Fibroblast of lung (primary cell): ENCODE results near the gene PHF2. TPM values are rescaled to one million over a fixed set of nuclear protein-coding genes. Genes with fewer than 3 reads are reported as not detected.

Experiments used
- DNase-seq, 2 donors: peaks; one replicate each; pipeline versions ENCODE4 v3.0.0 to v3.0.0-alpha.2; 2010; ENCODE audit warnings: low read depth in 2 of 2
- H2AFZ ChIP-seq: 2 replicates; pipeline ENCODE4 v1.5.1; 2012; ENCODE audit warnings: low read length, control low read depth, inconsistent platforms
- H3K27ac ChIP-seq: 2 replicates; pipeline ENCODE4 v1.5.1; 2011; ENCODE audit warnings: low read length, control low read depth; ENCODE audit not compliant: insufficient read depth
- H3K27me3 ChIP-seq: 2 replicates; pipeline ENCODE4 v1.5.1; 2011; ENCODE audit warnings: mild to moderate bottlenecking, low read length; ENCODE audit not compliant: control insufficient read depth, insufficient read depth
- H3K36me3 ChIP-seq: 2 replicates; pipeline ENCODE4 v1.5.1; 2011; ENCODE audit warnings: low read length; ENCODE audit not compliant: control insufficient read depth, insufficient read depth
- H3K4me1 ChIP-seq: 2 replicates; pipeline ENCODE4 v1.5.1; 2011; ENCODE audit warnings: low read length; ENCODE audit not compliant: control insufficient read depth, insufficient read depth; ENCODE audit errors: extremely low read depth
- H3K4me2 ChIP-seq: 2 replicates; pipeline ENCODE4 v1.5.1; 2011; ENCODE audit warnings: low read length, control low read depth; ENCODE audit not compliant: insufficient read depth; ENCODE audit errors: extremely low read depth
- H3K4me3 ChIP-seq, 4 experiments: fragments of 200-600 bp in 1 of 4; sonication (generic) in 1 of 4; replicated peaks in 1 of 4; 2 replicates each; pipeline ENCODE4 v1.5.1; 2011 to 2016; ENCODE audit warnings: low read length in 4 of 4, low read depth in 3 of 4, mild to moderate bottlenecking in 3 of 4, control low read depth in 2 of 4, inconsistent platforms in 1 of 4, mixed read lengths in 1 of 4; ENCODE audit not compliant: insufficient read depth in 1 of 4; ENCODE audit errors: control extremely low read depth in 1 of 4
- H3K79me2 ChIP-seq: 2 replicates; pipeline ENCODE4 v1.5.1; 2012; ENCODE audit warnings: mild to moderate bottlenecking, low read length, inconsistent platforms; ENCODE audit not compliant: control insufficient read depth, insufficient read depth
- H3K9ac ChIP-seq: 2 replicates; pipeline ENCODE4 v1.5.1; 2011; ENCODE audit warnings: mild to moderate bottlenecking, low read length, control low read depth; ENCODE audit not compliant: insufficient read depth
- H3K9me3 ChIP-seq: 2 replicates; pipeline ENCODE4 v1.5.1; 2012; ENCODE audit warnings: low read depth, low read length; ENCODE audit not compliant: control insufficient read depth, insufficient read depth
- H4K20me1 ChIP-seq: 2 replicates; pipeline ENCODE4 v1.5.1; 2011; ENCODE audit warnings: low read length; ENCODE audit not compliant: control insufficient read depth, insufficient read depth; ENCODE audit errors: extremely low read depth
- EZH2 ChIP-seq: IDR thresholded peaks from 2 replicates; pipeline ENCODE4 v1.5.1; 2012; ENCODE audit warnings: low read length, control low read depth, mild to moderate bottlenecking; ENCODE audit errors: missing control alignments
- polyA plus RNA-seq, 2 donors: library from polyadenylated mRNA; depleted of rRNA in 1 of 2; stranded (reverse) in 1 of 2; unstranded in 1 of 2; fragments of >200 nt; gene quantifications; 2 replicates each; pipeline ENCODE4 v1.2.1, GENCODE V29; 2011 to 2012; ENCODE audit warnings: missing spikeins in 1 of 2
- total RNA-seq: library from RNA; depleted of rRNA; stranded (reverse); fragments of >200 nt; gene quantifications from 2 replicates; pipeline ENCODE4 v1.2.1, GENCODE V29; 2014
- TF ChIP-seq, protein P1 (sequence below), 2 donors: IDR thresholded peaks in 1 of 2; conservative IDR thresholded peaks in 1 of 2; 1 replicate in 1 of 2; 2 replicates in 1 of 2; pipeline ENCODE4 v1.5.1; 2011 to 2012; ENCODE audit warnings: low read length in 2 of 2, control low read depth in 1 of 2, inconsistent platforms in 1 of 2, low read depth in 1 of 2, mild to moderate bottlenecking in 1 of 2

PHF2 gene
- total and polyA plus RNA-seq, 2 donors (not counting 1 experiment from before 2014, with no cell fraction given): 9.2 to 13.4 TPM

- Histone ChIP-seq H3K4me3 (no peak overlapping the region), H3K4me1 (peaks cover 9% of the 10 kb centered on the region), H3K36me3 (no peaks in the 10 kb centered on the region), H2AFZ (no peak overlapping the region), H3K9ac (no peak overlapping the region), H3K79me2 (peaks cover 60% of the 10 kb centered on the region), H3K27ac (no peak overlapping the region), H3K9me3 (no peaks in the 10 kb centered on the region), H3K4me2 (no peak overlapping the region), H3K27me3 (no peaks in the 10 kb centered on the region), H4K20me1 (no peaks in the 10 kb centered on the region)
- no peak for DNase-seq
- TF ChIP-seq, protein P1, sequence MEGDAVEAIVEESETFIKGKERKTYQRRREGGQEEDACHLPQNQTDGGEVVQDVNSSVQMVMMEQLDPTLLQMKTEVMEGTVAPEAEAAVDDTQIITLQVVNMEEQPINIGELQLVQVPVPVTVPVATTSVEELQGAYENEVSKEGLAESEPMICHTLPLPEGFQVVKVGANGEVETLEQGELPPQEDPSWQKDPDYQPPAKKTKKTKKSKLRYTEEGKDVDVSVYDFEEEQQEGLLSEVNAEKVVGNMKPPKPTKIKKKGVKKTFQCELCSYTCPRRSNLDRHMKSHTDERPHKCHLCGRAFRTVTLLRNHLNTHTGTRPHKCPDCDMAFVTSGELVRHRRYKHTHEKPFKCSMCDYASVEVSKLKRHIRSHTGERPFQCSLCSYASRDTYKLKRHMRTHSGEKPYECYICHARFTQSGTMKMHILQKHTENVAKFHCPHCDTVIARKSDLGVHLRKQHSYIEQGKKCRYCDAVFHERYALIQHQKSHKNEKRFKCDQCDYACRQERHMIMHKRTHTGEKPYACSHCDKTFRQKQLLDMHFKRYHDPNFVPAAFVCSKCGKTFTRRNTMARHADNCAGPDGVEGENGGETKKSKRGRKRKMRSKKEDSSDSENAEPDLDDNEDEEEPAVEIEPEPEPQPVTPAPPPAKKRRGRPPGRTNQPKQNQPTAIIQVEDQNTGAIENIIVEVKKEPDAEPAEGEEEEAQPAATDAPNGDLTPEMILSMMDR (conservative IDR thresholded peaks at IDR 0.05 in 1 of 2, IDR thresholded peaks at IDR 0.05 in 1 of 2; ENCODE audit: low read depth in 1 of 2, low read length in 2 of 2): no peak
- no peak for TF ChIP-seq EZH2
Observed at GRCh38 chr9:93585259-93585658, 8.9 kb downstream of the PHF2 start.

GRCh38 chr9:93585695-93586094, 9.3 kb downstream of the PHF2 start:
- H3K4me1 ChIP-seq: peaks cover 9% of the 10 kb centered on the region
- H3K4me2 ChIP-seq: no peak overlapping the region
- H4K20me1 ChIP-seq: no peaks in the 10 kb centered on the region
- no peaks in the 10 kb centered on the region for H3K36me3 ChIP-seq
- H3K9ac ChIP-seq: no peak overlapping the region
- no peaks in the 10 kb centered on the region for H3K27me3 ChIP-seq
- TF ChIP-seq EZH2: no peak
- TF ChIP-seq, protein P1 (conservative IDR thresholded peaks at IDR 0.05 in 1 of 2, IDR thresholded peaks at IDR 0.05 in 1 of 2; ENCODE audit: low read depth in 1 of 2, low read length in 2 of 2): no peak
- DNase-seq: no peak
- no peak overlapping the region for H2AFZ ChIP-seq
- peaks cover 59% of the 10 kb centered on the region for H3K79me2 ChIP-seq
- no peaks in the 10 kb centered on the region for H3K9me3 ChIP-seq
- H3K27ac ChIP-seq: no peak overlapping the region
- no peak overlapping the region for H3K4me3 ChIP-seq

GRCh38 chr9:93586290-93587057, 10.1 kb downstream of the PHF2 start:
- Histone ChIP-seq H3K36me3 (no peaks in the 10 kb centered on the region), H3K4me3 (no peak overlapping the region), H2AFZ (no peak overlapping the region), H3K27ac (no peak overlapping the region), H3K9ac (no peak overlapping the region), H3K4me1 (peaks cover 9% of the 10 kb centered on the region), H3K79me2 (peaks cover 57% of the 10 kb centered on the region), H3K27me3 (no peaks in the 10 kb centered on the region), H3K9me3 (no peaks in the 10 kb centered on the region), H4K20me1 (no peaks in the 10 kb centered on the region), H3K4me2 (no peak overlapping the region)
- no peak for DNase-seq
- TF ChIP-seq, protein P1 (conservative IDR thresholded peaks at IDR 0.05 in 1 of 2, IDR thresholded peaks at IDR 0.05 in 1 of 2; ENCODE audit: low read depth in 1 of 2, low read length in 2 of 2): no peak
- no peak for TF ChIP-seq EZH2
